Astrocyte of the spinal cord (primary cell): ENCODE data around the gene TMEM178A.

Source experiments
- DNase-seq: peaks from one replicate; pipeline ENCODE4 v3.0.0; 2011; ENCODE audit warnings: low read depth, low spot score
- H3K4me3 ChIP-seq: 2 replicates; pipeline ENCODE4 v1.5.1; 2011; ENCODE audit warnings: low read depth, mild to moderate bottlenecking, low read length, moderate library complexity
- CTCF ChIP-seq: IDR thresholded peaks from 2 replicates; pipeline ENCODE4 v1.5.1; 2012; ENCODE audit warnings: low read depth, mild to moderate bottlenecking, low read length, inconsistent platforms
- in situ Hi-C: cut with HindIII; loops from 2 replicates; pipeline ENCODE4 v1.10.0; 2017; ENCODE audit warnings: low sequenced_read_pairs

The TMEM178A gene

GRCh38 chr2:39665811-39666490 lies at the start of gene TMEM178A:
TSS of gene TMEM178A (plus strand) at chr2:39665917. CDS start at chr2:39665975, 58 bp downstream.
- peak within 1 kb of the TSS; percentile 30 for H3K4me3 ChIP-seq
- no peak for DNase-seq
- in situ Hi-C loops, result no loop called here
- no peak for TF ChIP-seq CTCF

- TF ChIP-seq CTCF, result no peak
- no peak for DNase-seq
- in situ Hi-C loops, result no loop called here
- H3K4me3 ChIP-seq, result no peak overlapping the region
Observed at GRCh38 chr2:39618236-39618635, 47.5 kb upstream of the TMEM178A start.

GRCh38 chr2:39618736-39619135 lies 47.0 kb upstream of the TMEM178A start:
- no peak for TF ChIP-seq CTCF
- no peak for DNase-seq
- H3K4me3 ChIP-seq, result no peak overlapping the region
- in situ Hi-C loops, result no loop called here

- in situ Hi-C loops, result no loop called here
- H3K4me3 ChIP-seq, result no peak overlapping the region
- peak; percentile 87 for DNase-seq
- TF ChIP-seq CTCF, result no peak
Observed at GRCh38 chr2:39620067-39620466, 45.6 kb upstream of the TMEM178A start.

GRCh38 chr2:39621596-39621995 lies 44.1 kb upstream of the TMEM178A start:
- H3K4me3 ChIP-seq, result no peak overlapping the region
- TF ChIP-seq CTCF, result no peak
- in situ Hi-C loops, result no loop called here
- no peak for DNase-seq

- H3K4me3 ChIP-seq, result no peak overlapping the region
- in situ Hi-C loops, result no loop called here
- DNase-seq, result no peak
- TF ChIP-seq CTCF, result no peak
Observed at GRCh38 chr2:39622860-39623259, 42.9 kb upstream of the TMEM178A start.
